Ishikawa (cell line): ENCODE results near the gene SLIT2.

Source experiments
- CEBPB ChIP-seq: IDR thresholded peaks from 2 replicates; pipeline ENCODE4 v1.6.1; 2012
- MAX ChIP-seq: IDR thresholded peaks from 2 replicates; pipeline ENCODE4 v1.6.1; 2012
- NFIC ChIP-seq: IDR thresholded peaks from 2 replicates; pipeline ENCODE4 v1.6.1; 2012
- TAF1 ChIP-seq: IDR thresholded peaks from 2 replicates; pipeline ENCODE4 v1.6.1; 2012; ENCODE audit warnings: low read depth, mild to moderate bottlenecking

- TF ChIP-seq MAX (no peak), TAF1 (no peak), CEBPB (no peak), NFIC (no peak)
These were observed 47.3 kb downstream of the SLIT2 start for GRCh38 chr4:20298986-20299385.
